Upper lobe of right lung (tissue), 1 donor: ENCODE measurements around the gene C2orf76. TPM values are rescaled to one million over a fixed set of nuclear protein-coding genes. Genes with fewer than 3 reads are reported as not detected.

Experiments used
- ATAC-seq: fragments of 200-7000 bp; cut with Tn5 transposase; one replicate; pipeline ENCODE4 v1.9.1; 2020; ENCODE audit warnings: mild to moderate bottlenecking, moderate library complexity
- DNase-seq: peaks from one replicate; pipeline ENCODE4 v3.0.0-alpha.2; 2020
- H3K27ac ChIP-seq: fragments of 200-600 bp; one replicate; pipeline ENCODE4 v1.8.0; 2022
- H3K27me3 ChIP-seq: fragments of 200-600 bp; one replicate; pipeline ENCODE4 v1.8.0; 2022; ENCODE audit warnings: mild to moderate bottlenecking
- H3K36me3 ChIP-seq: fragments of 200-600 bp; one replicate; pipeline ENCODE4 v1.8.0; 2022
- H3K4me1 ChIP-seq: fragments of 200-600 bp; one replicate; pipeline ENCODE4 v1.8.0; 2022
- H3K4me3 ChIP-seq: fragments of 200-600 bp; one replicate; pipeline ENCODE4 v1.8.0; 2022; ENCODE audit warnings: mild to moderate bottlenecking
- H3K9me3 ChIP-seq: fragments of 200-600 bp; one replicate; pipeline ENCODE4 v1.8.0; 2022
- CTCF ChIP-seq: fragments of 200-600 bp; IDR thresholded peaks from one replicate; pipeline ENCODE4 v1.8.0; 2022; ENCODE audit warnings: antibody characterized with exemption
- intact Hi-C: fragments of 100-400 bp; cut with DNase I; formaldehyde crosslinking; loops from one replicate; pipeline ENCODE4 v1.11.0; 2022
- total RNA-seq: library from RNA; stranded (reverse); fragmentation: NEBNext Ultra II Directional; extraction: Animal tissue kit (Norgen Biotek cat#: 25700); gene quantifications from one replicate; pipeline ENCODE4 v1.2.1, GENCODE V29; 2021
- donor health status: DM: no; HTN: yes; CAD: no; lungs with severe emphysema.

The C2orf76 gene
- total RNA-seq, 1 donor from 2014 or later: 11.8 TPM

GRCh38 chr2:119253760-119254600 lies 112.7 kb downstream of the C2orf76 start:
- DNase-seq (no peak), ATAC-seq (no peak)
- Histone ChIP-seq H3K27ac (no peak overlapping the region), H3K4me3 (no peak overlapping the region), H3K27me3 (no peaks in the 10 kb centered on the region), H3K4me1 (no peaks in the 10 kb centered on the region), H3K9me3 (no peaks in the 10 kb centered on the region), H3K36me3 (no peaks in the 10 kb centered on the region)
- intact Hi-C loops: no loop called here
- TF ChIP-seq CTCF: no peak

- no peak for DNase-seq
- Histone ChIP-seq H3K9me3 (no peaks in the 10 kb centered on the region), H3K27me3 (no peaks in the 10 kb centered on the region), H3K36me3 (no peaks in the 10 kb centered on the region), H3K4me1 (no peaks in the 10 kb centered on the region), H3K4me3 (no peak overlapping the region), H3K27ac (no peak overlapping the region)
- no peak for ATAC-seq
- no peak for TF ChIP-seq CTCF
- intact Hi-C loops: no loop called here
These were observed 113.4 kb downstream of the C2orf76 start for GRCh38 chr2:119253114-119253702.

Other genes starting within 250 kb of the C2orf76 start
- not detected for gene C1QL2, start 208.1 kb downstream of the C2orf76 start, total RNA-seq
- 14.1 TPM for gene STEAP3, start 143.0 kb downstream of the C2orf76 start, total RNA-seq
- gene DBI, start 143 bp upstream of the C2orf76 start, total RNA-seq: 176 TPM
- 23.8 TPM for gene TMEM37, start 65.0 kb upstream of the C2orf76 start, total RNA-seq
- gene SCTR, start 157.6 kb upstream of the C2orf76 start, total RNA-seq: 21.0 TPM
- gene CFAP221, start 177.6 kb upstream of the C2orf76 start, total RNA-seq: 26.3 TPM